HG03064 (cell line): ENCODE data around the gene SHMT1.

Experiments used
- ATAC-seq: cut with Tn5 transposase; IDR thresholded peaks from one replicate; pipeline ENCODE4 v1.9.1; 2021; ENCODE audit warnings: low read depth; ENCODE audit not compliant: unreplicated experiment

Gene SHMT1

DNA sequence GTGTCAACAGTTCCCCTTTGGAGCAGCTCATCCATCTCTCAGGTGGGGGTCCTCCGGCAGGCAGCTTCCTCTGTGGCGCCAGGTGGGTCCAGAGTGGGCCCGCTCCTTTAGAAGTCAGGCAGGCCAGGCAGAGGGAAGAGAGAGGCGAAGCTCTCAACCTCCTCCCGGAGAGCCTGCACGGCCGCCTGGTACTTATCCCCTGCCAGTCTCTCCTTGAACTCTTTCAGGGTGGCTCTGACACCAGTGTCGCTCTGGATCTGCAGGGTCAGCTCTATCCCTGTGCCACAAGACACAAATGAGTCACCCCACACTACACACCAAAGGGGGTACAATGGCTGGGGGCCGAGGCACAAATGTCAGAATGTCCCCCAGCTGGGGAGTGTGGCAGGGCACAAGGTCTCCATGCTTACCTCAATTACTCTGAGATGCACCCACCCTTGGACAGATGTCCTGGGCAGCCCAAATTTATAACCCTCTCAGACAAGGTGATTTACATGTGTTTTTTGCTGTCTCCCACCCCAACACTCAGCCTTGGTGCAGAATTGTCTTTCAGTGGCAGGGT, 34.6 kb downstream of the SHMT1 start:
- no peak for ATAC-seq

- no peak for ATAC-seq
Measured at GRCh38 chr17:18327556-18327955, 35.8 kb downstream of the SHMT1 start.

GRCh38 chr17:18327093-18327492, 36.3 kb downstream of the SHMT1 start:
- no peak for ATAC-seq

- ATAC-seq = no peak
Measured at GRCh38 chr17:18326572-18326971, 36.8 kb downstream of the SHMT1 start.

- ATAC-seq = no peak
Measured at GRCh38 chr17:18326039-18326438, 37.3 kb downstream of the SHMT1 start.

DNA sequence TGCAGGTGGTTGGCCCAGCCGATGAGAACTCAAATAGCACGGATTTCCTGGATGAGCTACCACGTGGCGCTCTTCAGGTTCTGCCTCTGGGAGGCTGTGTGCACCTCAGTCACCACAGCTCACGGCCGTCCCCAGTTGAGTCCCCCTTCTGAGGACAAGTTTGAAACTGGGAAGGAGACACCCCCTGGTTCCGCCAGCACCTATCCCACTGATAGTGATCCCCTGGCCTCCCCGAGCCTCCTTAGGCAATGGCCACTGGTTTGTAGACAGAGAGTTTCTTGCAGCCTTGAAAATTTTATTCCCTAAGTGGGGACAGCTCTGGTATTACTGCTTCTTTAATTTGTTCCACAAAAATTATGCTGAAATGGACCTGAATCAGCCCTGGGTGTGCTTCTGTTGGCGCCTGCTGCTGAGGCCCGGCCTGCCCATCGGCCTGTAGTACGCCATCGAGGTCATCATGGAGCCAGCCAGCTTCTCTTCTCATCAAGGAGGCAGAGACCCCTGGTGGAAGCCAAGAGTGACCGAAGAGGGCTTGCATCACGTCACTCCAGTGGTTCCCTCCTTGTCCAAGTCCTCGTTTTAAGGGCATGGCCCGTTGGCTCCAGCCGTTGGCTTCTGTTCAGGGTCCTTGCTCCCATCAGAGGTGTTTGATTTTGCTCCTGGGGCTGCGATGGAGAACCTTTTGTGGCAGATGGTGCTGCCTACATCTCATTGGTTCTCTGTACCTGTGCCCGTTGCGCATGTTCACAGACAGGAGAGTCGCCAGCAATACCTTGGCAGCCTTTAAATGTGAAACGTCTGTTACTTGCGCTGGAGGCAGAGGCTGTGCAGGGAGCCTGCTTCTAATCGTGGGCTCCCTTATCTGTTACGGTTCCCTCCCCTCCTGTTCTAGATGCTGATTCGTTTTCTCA, 39.0 kb downstream of the SHMT1 start:
- ATAC-seq = no peak

- ATAC-seq = no peak
Measured at GRCh38 chr17:18323507-18324139, 39.7 kb downstream of the SHMT1 start.

- no peak for ATAC-seq
Measured at GRCh38 chr17:18323007-18323406, 40.3 kb downstream of the SHMT1 start.

DNA sequence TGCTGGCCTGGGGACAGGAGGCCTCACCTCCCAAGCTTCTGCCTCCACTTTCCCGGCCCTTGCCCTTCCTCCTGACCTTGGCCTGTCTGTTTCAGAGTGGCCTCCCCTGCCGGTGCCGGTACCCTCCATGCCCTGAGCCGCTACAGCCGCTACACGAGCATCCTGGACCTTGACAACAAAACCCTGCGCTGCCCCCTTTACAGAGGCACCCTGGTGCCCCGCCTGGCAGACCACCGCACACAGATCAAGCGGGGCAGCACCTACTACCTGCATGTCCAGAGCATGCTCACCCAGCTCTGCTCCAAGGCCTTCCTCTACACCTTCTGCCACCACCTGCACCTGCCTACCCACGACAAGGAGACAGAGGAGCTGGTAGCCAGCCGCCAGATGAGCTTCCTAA, 40.8 kb downstream of the SHMT1 start:
- ATAC-seq = no peak

DNA sequence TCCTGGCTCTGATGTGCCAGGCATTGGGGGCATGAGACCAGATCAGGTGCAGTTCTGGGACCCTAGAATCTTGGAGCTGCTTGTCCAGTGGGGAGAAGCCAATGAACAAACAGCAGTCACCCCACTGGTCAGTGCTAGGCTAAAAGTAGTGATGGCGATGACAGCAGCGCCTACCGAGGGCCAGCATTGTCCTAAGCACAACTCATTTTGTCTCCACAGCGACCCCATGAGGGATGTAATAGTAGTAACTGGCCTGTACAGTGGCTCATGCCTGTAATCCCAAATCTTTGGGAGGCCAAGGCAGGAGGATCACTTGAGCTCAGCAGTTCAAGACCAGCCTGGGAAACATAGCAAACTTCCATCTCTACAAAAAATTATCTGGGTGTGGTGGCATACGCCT, 42.0 kb downstream of the SHMT1 start:
- no peak for ATAC-seq

GRCh38 chr17:18320301-18320700, 43.0 kb downstream of the SHMT1 start:
- no peak for ATAC-seq

- ATAC-seq = no peak
Measured at GRCh38 chr17:18319604-18320256, 43.6 kb downstream of the SHMT1 start.

DNA sequence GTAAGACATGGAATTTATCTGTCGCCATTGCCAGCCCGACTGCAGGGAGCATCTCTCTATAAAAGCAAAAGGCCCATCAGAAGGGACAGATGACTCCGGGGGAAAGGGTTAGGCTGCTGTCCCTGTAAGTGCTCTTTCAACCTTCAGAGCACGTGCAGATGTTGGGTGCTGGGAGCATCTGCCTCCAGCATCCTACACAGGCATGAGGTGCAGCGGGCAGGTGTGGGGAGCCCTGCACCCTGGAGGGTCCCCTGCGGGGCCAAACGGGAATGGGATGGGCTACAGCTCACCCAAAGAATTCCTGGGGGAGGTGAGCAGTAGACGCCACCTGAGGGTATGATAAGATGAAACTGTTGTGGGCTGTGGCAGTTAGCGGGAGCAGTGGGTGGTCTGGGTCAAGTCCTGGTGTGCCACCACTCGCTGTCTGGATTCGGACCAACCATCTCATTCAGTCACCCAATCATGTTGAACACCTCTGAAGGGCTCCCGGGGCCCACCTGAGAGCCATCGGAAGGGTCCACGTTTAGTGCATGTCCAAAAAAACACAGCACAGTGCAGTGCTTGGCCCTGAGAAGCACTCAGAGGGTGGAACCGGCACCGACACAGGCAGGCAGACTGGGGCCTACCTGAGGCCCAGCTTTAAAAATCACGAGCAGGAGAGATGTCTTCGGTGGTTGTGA, 44.4 kb downstream of the SHMT1 start:
- ATAC-seq = no peak

- no peak for ATAC-seq
Measured at GRCh38 chr17:18318117-18318516, 45.2 kb downstream of the SHMT1 start.

- ATAC-seq = no peak
Measured at GRCh38 chr17:18315961-18316360, 47.4 kb downstream of the SHMT1 start.

- no peak for ATAC-seq
Measured at GRCh38 chr17:18315562-18315922, 47.8 kb downstream of the SHMT1 start.

DNA sequence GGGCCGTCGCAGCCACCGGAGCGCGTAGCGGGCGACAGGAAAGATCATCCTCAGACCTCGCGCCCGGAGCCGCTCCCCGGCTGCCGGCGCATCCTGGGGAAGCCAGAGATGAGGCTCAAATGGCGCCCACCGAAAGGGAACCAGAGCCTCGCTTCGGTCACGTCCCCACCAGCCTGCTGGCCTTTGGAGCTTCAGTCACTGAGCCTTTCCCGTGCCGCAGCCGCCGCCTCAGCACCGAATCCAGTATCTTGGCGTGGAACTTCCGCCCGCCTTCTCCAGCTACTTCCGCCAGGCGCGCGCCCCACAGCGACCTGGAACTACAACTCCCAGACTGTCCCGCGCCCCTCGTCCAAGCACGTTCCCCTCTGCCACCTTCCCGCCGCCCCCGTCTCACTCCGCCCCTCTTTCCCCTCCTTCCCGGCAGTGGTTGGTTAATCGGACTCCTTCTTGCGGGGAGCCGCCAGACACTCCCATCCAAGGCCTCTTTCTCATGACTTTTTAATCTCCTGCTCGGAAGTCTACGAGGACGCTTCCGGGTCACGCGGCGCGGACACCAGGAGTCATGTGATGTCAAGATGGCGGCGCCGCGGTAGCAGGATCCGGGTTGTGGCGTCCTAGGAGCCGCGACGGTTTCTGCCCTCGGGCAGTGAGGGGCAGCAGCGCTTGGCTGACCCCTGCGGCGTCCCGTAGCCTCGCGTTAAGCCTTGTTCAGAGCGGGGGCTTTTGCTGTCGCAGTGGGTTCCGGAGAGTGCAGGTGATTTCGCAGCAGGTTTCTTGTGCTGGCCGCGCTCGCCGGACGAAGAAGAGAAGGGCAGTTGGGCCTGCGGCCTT, 48.4 kb downstream of the SHMT1 start, which contains the start of the genes SMCR8 and TOP3A:
TSS of gene SMCR8 (plus strand) at position 563 of the 831 bp plus-strand sequence. CDS start 497 bp downstream, outside the sequence.
TSS of gene TOP3A (minus strand) at position 264 of the 831 bp plus-strand sequence. CDS start at position 48, 216 bp downstream.
- peak; percentile 67 for ATAC-seq

GRCh38 chr17:18314059-18314730, 49.2 kb downstream of the SHMT1 start:
- ATAC-seq = peak; percentile 10

GRCh38 chr17:18309202-18309601, 54.1 kb downstream of the SHMT1 start:
- no peak for ATAC-seq
